Skin of body (tissue), 2 donors: ENCODE results near the gene SPATA6L. TPM values are rescaled to one million over a fixed set of nuclear protein-coding genes. Genes with fewer than 3 reads are reported as not detected.
A peak's percentile ranks its signal among the peaks of the same experiment; 100 is the strongest.
"Not testable (repeated sequence)": the region's sequence is repeated elsewhere in the genome, so short reads cannot be mapped to it uniquely, and the experiment has no call there.

Source experiments
- DNase-seq: peaks from one replicate; lab custom pipeline; 2025; lab: John Stamatoyannopoulos, UW
- total RNA-seq: library from RNA; depleted of rRNA; stranded (reverse); fragments of >200 nt; gene quantifications from one replicate; pipeline ENCODE4 v1.2.3, GENCODE V29; 2014

Gene SPATA6L
- total RNA-seq, 1 donor from 2014 or later: 2.1 TPM

- no peak for DNase-seq
These were observed 11.1 kb upstream of the SPATA6L start for GRCh38 chr9:4677392-4677791.

DNA sequence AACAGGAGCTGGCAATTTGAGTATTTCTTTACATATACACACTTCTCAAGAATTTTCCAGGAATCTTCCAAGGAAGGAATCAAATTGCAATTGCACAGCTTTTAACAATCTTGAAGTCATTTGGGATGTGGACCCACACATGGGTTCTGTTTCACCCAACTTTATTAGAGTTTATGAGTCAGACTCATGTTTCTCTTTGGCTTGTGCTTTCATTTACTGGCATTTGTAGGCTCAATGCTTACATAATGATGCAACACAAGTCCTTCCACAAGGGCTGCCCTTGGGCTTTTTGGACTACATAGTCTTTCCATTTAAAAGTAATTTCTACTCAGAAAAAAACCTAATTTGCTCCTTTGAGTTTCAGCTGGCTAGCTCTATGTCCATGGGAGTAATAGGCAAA is 8.5 kb upstream of the SPATA6L start:
- DNase-seq: no peak

- no peak for DNase-seq
These were observed 5.5 kb upstream of the SPATA6L start for GRCh38 chr9:4671737-4672136.

DNA sequence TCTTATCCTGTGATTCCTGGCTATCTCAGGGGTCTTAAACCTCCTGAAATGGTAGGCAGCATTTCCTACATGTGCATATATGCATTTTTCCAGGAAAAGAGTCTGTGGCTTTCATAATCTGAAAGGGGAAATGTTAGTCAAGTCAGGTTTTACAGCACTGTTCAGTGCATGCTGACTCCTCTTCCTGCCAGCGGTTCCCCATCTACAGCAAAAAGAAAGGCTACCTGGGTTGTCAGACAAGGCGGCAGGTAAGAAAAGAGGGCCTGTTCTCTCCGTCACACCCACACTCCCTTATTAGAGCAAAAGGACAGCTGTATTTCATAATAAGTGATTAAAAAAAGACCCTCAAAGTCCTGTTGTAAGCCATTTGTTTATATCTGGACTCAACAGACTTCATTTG is 4.3 kb upstream of the SPATA6L start:
- DNase-seq: no peak

DNA sequence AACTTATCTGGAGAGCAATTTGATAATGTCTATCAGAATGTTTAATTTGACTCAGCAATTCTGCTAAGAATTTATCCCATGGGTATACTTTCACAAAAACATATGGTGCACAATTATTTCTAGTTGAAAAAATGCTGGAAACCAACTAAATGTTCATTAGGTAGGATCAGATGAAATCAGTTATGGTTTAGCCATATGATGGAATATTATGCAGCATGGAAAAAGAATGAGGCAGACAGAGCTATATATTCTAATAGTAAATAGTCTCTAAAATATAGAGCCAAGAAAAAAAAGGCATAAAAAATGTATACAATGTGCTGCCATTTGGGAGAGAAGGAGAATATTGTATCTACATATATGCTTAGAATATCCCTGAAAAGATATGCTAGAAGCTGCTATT is 3.6 kb upstream of the SPATA6L start:
- no peak for DNase-seq

- no peak for DNase-seq
These were observed 2.3 kb upstream of the SPATA6L start for GRCh38 chr9:4668604-4669003.

GRCh38 chr9:4667681-4668080 is 1.4 kb upstream of the SPATA6L start:
- no peak for DNase-seq

- peak; percentile 23 for DNase-seq
These were observed 923 bp downstream of the SPATA6L start for GRCh38 chr9:4665357-4665756.

GRCh38 chr9:4663956-4664355 is 2.3 kb downstream of the SPATA6L start:
- DNase-seq: no peak

DNA sequence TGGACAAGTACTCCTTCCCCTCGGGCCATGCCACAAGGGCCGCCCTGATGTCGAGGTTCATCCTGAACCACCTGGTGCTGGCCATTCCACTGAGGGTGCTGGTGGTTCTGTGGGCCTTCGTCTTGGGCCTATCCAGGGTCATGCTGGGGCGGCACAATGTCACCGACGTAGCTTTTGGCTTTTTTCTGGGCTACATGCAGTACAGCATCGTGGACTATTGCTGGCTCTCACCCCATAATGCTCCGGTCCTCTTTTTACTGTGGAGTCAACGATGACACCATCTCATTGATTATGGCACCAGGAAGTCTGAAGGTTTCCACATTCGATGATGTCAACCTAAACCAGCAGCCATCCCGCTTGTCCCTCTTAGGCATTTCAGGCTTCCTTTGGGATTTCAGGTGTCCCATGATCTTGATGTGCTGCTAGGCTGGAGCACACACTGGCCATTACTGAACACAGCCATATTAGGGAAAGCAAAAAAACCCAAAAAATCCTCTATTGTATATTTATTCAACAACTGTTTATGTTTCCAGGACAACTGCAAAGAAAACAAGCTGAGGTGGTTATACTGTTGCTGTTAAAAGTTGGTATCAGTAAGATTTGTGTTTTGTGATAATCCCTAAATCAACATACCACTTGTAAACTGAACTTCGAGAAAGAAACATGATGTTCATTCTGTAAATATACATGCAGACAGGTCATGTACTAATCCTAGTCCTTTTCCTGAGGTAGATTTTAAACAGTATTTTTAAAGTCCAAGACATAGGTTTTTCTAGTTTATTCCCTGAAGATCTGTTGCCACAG is 3.1 kb downstream of the SPATA6L start:
- DNase-seq: no peak

GRCh38 chr9:4662108-4662988 is 3.9 kb downstream of the SPATA6L start, which contains the start of gene PLPP6:
Gene PLPP6, plus strand, starts transcription at chr9:4662294. Its CDS starts 82 bp downstream, at chr9:4662376.
- DNase-seq: peak; percentile 52

DNA sequence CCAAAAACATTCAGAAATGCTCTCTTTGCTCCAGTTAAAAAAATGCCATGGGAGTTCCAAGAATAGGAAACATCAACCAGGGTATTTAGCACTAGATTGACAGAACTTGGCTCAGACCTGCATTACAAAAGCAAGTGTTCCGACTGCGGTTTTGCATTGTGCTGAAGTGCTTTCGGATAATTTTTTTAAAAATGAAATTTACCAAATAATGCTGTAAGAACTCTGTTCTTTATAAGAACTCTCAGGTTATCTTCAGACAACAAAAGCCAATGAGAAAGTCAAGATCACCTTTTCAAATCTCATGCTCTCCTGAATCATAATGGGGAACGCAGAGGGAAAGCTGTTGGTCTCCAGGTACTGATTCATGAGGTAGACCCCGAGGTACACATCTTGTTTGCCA is 4.7 kb downstream of the SPATA6L start:
- no peak for DNase-seq

- DNase-seq: no peak
These were observed 5.1 kb downstream of the SPATA6L start for GRCh38 chr9:4661165-4661564.

- not testable (repeated sequence) for DNase-seq
These were observed 5.6 kb downstream of the SPATA6L start for GRCh38 chr9:4660665-4661064.

- no peak for DNase-seq
These were observed 8.7 kb downstream of the SPATA6L start for GRCh38 chr9:4657426-4658159.

DNA sequence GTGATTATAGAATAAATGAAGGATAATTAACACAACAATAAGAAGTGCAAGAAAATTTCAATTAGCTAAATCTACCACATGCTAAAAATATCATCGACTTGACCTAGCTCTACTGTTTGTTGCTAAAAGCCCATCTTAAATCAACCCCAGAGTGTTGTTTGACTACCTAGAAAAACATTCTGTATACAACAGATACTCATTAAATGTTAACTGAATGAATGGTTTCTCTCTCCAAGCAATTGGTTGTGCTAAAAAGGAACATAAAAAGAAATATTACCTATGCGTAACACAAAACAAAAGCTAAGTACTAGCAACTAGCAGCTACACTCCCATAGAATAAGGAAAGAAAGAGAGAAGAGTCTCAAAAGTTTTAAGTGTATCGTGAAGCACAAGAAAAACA is 9.7 kb downstream of the SPATA6L start:
- no peak for DNase-seq

DNA sequence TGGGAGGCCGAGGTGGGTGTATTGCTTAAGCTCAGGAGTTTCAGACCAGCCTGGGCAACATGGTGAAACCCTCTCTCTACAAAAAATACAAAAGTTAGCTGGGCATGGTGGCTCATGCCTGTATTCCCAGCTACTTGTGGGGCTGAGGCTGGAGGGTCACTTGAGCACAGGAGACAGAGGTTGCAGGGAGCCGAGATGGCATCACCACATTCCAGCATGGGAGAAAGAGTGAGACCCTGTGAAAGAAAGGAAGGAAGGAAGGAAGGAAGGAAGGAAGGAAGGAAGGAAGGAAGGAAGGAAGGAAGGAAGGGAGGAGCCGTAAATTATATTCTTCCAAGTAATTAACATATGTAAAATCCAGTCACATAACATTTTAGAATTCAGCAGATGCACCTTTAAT is 10.1 kb downstream of the SPATA6L start:
- DNase-seq: not testable (repeated sequence)

GRCh38 chr9:4654538-4654937 is 11.7 kb downstream of the SPATA6L start:
- DNase-seq: no peak

DNA sequence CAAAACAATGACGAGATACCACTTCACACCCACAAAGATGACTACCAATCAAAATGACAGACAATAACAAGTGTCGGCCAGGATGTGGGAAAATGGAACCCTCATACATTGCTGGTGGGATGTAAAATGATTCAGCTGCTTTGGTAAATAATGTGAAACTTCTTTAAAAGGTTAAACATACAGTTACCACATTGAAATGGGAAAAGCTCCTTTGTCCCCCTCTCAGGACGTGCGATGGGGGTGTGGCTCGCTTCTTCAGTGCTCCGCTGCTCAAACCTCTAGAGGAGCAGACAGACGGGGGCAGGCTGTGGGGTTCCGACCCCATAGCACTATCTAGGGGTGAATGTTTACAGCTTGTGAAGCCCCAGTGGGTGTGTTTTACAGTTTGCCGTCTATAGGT is 12.2 kb downstream of the SPATA6L start:
- DNase-seq: no peak

DNA sequence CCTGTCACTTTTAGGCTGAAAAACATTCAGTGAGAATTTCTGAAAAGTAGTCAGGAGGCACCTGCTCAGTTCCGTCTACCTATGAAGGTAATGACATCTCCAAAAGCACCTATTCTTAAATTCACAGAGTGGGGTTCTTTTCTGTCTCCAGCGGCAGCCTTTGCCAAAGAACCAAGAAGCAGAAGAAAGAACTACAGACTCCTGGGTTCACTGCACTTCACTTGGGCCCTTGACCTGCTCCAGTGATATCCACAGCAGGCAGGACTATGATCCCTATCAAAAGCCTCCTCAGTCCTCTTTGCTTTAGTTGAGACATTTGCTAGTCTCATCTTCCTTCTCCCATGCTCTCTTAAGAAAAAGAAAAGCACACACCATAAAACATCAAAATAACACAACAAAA is 23.9 kb downstream of the SPATA6L start:
- DNase-seq: no peak

DNA sequence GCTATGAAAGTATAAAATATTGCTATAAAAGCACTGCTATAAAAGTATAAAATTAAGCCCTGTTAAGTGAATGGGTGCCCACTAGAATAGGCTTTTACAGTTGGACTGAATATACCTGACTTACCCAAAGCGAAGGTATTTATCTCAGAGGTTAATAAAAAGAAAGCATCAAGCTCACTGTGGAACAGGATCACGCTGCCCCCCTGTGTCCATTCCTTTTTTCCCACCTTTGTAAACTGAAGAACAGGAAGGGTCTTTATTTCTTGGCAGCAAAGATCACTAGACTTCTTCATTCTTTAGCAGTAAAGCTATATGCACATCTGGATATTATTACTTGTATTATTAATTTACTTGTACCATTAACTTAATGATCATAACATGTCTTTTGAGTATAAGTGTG is 26.3 kb downstream of the SPATA6L start:
- DNase-seq: peak; percentile 1

GRCh38 chr9:4639420-4639819 is 26.9 kb downstream of the SPATA6L start:
- DNase-seq: no peak
